HG02970 (cell line): ENCODE results near the gene DNAH6.

Experiments
- ATAC-seq: cut with Tn5 transposase; IDR thresholded peaks from one replicate; pipeline ENCODE4 v1.9.1; 2021; ENCODE audit warnings: mild to moderate bottlenecking, moderate library complexity, moderate number of reproducible peaks; ENCODE audit not compliant: unreplicated experiment, low FRiP score

The DNAH6 gene

DNA sequence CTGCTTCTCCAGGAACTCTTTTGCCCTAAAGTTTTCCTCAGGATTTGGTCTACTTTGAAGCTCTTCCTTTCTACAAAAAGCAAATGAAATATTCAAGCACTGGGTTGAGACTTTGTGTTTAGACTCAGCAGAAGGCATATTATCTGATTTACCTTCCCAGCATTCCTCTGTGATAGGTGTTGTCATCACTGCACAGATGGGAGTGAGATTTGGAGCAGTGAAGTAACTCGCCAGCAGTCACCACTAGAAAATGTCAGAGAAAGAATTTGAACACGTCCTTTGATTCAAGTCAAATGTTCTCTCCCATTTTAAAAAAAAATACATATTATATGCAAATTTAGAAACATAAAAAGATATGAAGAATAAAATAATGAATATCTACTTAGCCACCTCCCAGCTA lies 112.2 kb downstream of the DNAH6 start:
- no peak for ATAC-seq

GRCh38 chr2:84629550-84629949 lies 113.3 kb downstream of the DNAH6 start:
- no peak for ATAC-seq

DNA sequence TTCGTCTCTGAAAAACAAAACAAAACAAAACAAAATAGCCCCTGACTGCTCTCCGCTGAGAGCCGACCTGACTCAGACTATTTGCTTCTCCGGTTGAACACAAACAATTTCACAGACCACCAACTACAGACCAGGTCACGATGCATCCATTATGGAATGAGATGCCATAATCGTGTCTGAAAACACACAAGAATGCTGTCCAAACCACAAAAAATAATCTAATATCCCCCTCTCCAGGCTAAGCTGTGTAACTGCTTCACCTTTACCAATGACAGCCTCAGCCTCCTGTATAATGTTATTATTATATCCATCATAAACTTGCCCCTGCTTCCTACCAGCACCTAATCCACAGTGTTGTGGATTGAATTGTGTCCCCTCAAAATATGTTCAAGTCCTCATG lies 114.7 kb downstream of the DNAH6 start:
- ATAC-seq: no peak

- no peak for ATAC-seq
Measured at GRCh38 chr2:84631985-84632384, 115.7 kb downstream of the DNAH6 start.

GRCh38 chr2:84636080-84636971 lies 120.0 kb downstream of the DNAH6 start:
- no peak for ATAC-seq

DNA sequence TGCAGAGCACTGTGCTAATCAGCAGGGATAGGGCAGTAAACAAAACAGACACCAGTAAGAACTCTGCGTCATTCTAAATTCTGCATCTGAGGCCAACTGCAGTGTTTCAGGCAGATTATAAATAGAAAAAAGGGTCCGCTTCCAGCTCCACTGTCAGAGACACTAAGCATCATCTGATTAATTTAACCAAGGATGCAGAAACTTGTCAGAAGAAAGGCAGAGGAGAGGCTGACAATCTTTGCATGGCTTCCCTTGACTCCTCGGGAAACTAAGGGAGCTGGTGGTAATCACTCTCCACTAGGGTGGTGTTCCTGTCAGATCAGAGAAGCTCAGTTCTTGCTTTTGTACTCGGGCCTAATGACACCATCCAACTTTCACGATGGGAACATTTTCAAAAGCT lies 123.5 kb downstream of the DNAH6 start:
- ATAC-seq: no peak

DNA sequence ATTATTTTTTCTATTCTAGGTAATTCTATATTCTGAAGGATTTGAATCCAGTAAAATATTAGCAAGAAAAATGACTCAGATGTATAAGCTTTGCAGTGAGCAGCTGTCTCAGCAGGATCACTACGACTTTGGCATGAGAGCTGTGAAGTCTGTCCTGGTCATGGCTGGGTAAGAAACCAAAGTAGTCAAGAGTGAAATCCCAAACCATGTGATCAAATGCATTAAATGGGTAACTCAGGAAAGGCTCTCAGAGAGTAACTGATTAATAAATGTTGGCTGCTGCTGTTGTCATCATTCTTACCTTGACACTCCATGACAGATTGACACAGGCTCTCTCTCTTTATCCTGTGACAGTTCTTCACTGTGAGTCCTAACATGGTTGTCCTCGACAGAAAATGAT lies 124.1 kb downstream of the DNAH6 start:
- no peak for ATAC-seq

- no peak for ATAC-seq
Measured at GRCh38 chr2:84641021-84641420, 124.7 kb downstream of the DNAH6 start.

GRCh38 chr2:84643991-84644390 lies 127.7 kb downstream of the DNAH6 start:
- no peak for ATAC-seq

DNA sequence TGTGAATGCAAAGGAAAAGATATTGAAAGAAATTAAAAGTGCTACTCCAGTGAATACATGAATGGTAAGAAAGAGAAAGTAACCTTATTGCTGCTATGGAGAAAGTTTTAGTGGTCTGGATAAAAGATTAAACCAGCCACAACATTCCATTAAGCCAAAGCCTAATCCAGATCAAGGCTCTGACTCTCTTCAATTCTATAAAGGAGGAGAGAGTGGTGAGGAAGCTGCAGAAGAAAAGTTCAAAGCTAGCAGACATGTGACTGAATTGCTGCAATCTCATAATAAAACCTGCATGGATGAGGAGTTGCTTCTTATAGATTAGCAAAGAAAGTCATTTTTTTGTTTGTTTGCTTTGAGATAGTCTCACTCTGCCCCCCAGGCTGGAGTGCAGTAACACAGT lies 130.2 kb downstream of the DNAH6 start:
- no peak for ATAC-seq

GRCh38 chr2:84647267-84647666 lies 131.0 kb downstream of the DNAH6 start:
- ATAC-seq: no peak

- no peak for ATAC-seq
Measured at GRCh38 chr2:84649058-84649457, 132.8 kb downstream of the DNAH6 start.

DNA sequence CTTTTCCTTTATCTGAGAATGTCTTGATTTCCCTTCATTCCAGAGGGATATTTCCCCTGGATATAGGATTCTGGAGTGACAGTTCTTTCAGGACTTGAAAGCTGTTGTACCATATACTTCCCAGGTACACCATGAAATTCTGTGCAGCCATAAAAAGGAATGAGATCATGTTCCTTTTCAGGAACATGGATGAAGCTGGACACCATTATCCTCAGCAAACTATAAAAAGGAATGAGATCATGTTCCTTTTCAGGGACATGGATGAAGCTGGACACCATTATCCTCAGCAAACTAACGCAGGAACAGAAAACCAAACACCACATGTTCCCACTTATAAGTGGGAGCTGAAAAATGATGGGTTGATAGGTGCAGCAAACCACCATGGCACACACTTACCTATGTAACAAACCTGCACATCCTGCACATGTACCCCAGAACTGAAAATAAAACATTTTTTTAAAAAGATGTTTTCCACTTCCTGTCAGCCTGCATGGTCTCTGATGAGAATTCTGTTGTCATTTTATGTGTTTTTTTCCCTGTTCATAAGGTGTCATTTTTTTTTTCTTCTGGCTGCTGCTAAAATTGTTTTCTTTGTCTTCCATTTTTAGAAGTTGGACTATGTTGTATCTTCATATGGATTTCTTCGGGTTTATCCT lies 133.3 kb downstream of the DNAH6 start:
- no peak for ATAC-seq

GRCh38 chr2:84652431-84652830 lies 136.1 kb downstream of the DNAH6 start:
- no peak for ATAC-seq

DNA sequence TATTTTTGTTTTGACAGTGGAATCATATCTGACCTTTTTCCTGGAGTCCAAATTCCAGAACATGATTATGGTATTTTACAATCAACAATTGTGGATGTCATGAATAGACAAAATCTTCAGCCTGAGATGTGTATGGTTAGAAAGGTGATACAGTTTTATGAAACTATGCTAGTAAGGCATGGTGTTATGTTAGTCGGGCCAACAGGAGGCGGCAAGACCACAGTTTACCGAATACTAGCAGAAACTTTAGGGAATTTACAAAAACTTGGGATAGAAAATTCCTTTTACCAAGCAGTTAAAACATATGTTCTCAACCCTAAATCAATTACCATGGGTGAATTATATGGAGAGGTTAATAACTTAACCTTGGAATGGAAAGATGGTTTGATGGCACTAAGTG lies 137.0 kb downstream of the DNAH6 start:
- no peak for ATAC-seq

GRCh38 chr2:84654414-84654813 lies 138.1 kb downstream of the DNAH6 start:
- no peak for ATAC-seq

DNA sequence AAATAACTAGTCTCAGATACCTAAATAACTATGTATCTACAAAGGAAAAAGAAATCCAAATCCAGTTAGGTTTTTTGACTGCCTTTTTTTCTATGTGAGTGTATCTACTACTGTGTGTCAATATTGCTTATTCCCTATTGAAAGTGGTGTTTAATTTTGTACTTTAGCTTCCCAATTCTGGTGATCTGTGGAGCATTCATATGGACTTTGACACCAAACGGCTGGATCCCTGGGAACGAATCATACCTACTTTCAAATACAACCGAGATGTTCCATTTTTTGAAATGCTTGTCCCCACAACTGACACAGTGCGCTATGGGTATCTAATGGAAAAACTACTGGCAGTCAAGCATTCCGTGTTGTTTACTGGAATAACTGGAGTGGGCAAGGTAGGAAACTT lies 152.8 kb downstream of the DNAH6 start:
- ATAC-seq: no peak

DNA sequence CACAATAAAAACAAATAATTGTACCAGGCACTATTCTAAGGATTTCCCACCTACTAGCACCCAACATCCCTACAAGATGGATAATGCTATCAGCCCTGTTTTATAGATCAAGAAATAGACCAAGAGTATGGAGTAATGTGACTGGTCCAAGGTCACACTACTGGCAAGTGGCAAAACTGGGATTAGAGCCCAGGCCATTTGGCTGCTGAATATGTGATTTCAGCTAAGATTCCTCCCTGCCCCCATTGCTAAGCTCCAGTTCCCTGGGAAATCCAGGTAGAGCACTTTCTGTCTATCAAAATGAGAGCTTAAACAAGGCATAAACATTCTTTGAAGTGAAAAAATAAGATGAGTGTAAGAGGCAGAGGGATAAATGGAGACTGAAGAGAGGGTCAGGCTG lies 157.8 kb downstream of the DNAH6 start:
- ATAC-seq: no peak

DNA sequence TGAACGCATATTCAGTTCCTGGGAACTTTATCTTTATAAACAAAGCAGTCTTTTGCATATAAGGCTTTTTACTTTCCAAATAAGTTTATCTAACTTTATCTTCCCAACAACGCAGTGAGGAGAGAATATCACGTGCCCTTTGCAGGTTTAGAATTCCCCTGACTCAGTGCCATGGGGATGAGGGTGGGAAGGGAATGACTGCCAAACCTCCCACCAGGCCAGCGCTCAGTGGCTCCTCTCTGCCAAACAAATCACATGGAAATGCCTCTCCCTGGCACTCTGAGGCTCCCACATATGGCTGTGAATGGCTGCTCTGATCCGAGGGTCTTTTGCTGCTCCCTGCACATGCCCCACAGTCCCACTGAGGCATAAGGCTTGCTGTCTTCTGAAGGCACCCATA lies 158.3 kb downstream of the DNAH6 start:
- no peak for ATAC-seq

DNA sequence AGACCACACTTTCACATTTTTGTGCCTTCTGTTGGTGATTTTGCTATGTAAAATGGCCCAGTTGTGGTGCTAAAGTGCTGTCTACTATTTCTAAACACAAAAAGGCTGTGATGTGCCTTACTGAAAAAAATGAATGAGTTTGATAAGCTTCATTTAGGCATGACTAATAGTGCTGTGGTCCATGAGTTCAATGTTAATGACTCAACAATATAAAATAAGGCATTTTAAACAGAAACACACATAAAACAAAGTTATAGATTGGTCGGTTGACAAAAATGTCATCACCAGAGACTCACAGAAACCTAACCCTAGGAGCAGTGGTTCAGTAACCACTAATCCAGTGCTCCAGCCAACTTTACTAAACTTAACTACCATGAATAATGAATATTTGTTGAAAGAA lies 160.0 kb downstream of the DNAH6 start:
- ATAC-seq: no peak

GRCh38 chr2:84678214-84678613 lies 161.9 kb downstream of the DNAH6 start:
- ATAC-seq: no peak
